ENCODE data around the gene PROCR.
"Not testable (repeated sequence)": the region's sequence is repeated elsewhere in the genome, so short reads cannot be mapped to it uniquely, and the experiment has no call there.

PROCR gene

GRCh38 chr20:35193031-35193791, 21.3 kb downstream of the PROCR start:
- DNase-seq = not testable (repeated sequence)

GRCh38 chr20:35196313-35196712, 24.4 kb downstream of the PROCR start:
- no peak for DNase-seq

GRCh38 chr20:35199740-35200139, 27.9 kb downstream of the PROCR start:
- DNase-seq = no peak

- DNase-seq = no peak
Measured at GRCh38 chr20:35200267-35200666, 28.4 kb downstream of the PROCR start.

- DNase-seq = not testable (repeated sequence)
Measured at GRCh38 chr20:35201467-35201866, 29.6 kb downstream of the PROCR start.

- no peak for DNase-seq
Measured at GRCh38 chr20:35206802-35207201, 34.9 kb downstream of the PROCR start.

GRCh38 chr20:35207950-35208611, 36.2 kb downstream of the PROCR start:
- DNase-seq = peak; percentile 72

- no peak for DNase-seq
Measured at GRCh38 chr20:35215066-35215956, 43.4 kb downstream of the PROCR start.

- DNase-seq = no peak
Measured at GRCh38 chr20:35216541-35216940, 44.7 kb downstream of the PROCR start.

GRCh38 chr20:35223941-35224340, 52.1 kb downstream of the PROCR start:
- DNase-seq = no peak

GRCh38 chr20:35224536-35224935, 52.7 kb downstream of the PROCR start:
- DNase-seq = no peak

- no peak for DNase-seq
Measured at GRCh38 chr20:35225319-35226125, 53.6 kb downstream of the PROCR start.

- no peak for DNase-seq
Measured at GRCh38 chr20:35226126-35226883, 54.4 kb downstream of the PROCR start, which contains the start of gene MMP24. Gene MMP24 (plus strand): TSS chr20:35226690. CDS start chr20:35226739, 49 bp downstream.

All from effector CD4-positive, alpha-beta T cell (primary cell).